Motor neuron (in vitro differentiated cells): Measurements from ENCODE around the gene IGFBP4. TPM values are rescaled to one million over a fixed set of nuclear protein-coding genes. Genes with fewer than 3 reads are reported as not detected.

Source experiments
- ATAC-seq, 8 experiments: fragments of 200-7000 bp; cut with Tn5 transposase; replicated peaks in 6 of 8; 2 replicates each; pipeline ENCODE4 v1.8.0; 2021; ENCODE audit warnings: mild to moderate bottlenecking in 8 of 8, moderate library complexity in 8 of 8
- H3K27ac ChIP-seq, 2 donors: fragments of 250-450 bp; sonication (Bioruptor Pico); 2 replicates each; pipeline ENCODE4 v1.9.0; 2021; ENCODE audit warnings: antibody characterized with exemption in 2 of 2, mild to moderate bottlenecking in 2 of 2, moderate library complexity in 1 of 2
- H3K4me1 ChIP-seq, 2 donors: fragments of 250-450 bp; sonication (Bioruptor Pico); replicated peaks in 1 of 2; 2 replicates each; pipeline ENCODE4 v1.6.1; 2021; ENCODE audit warnings: antibody characterized with exemption in 2 of 2, mild to moderate bottlenecking in 2 of 2, moderate library complexity in 1 of 2
- H3K4me3 ChIP-seq, 5 donors: fragments of 250-450 bp; sonication (Bioruptor Pico); 2 replicates each; pipeline ENCODE4 v1.9.0; 2021; ENCODE audit warnings: antibody characterized with exemption in 5 of 5, mild to moderate bottlenecking in 5 of 5, moderate library complexity in 4 of 5
- WGBS, 10 experiments: fragments of 450-650 bp; shearing (Covaris generic); methylation state at CpG; one replicate each; pipeline ENCODE4 v1.0.0; 2022; 5-methylcytosine and 5-hydroxymethylcytosine counted together
- in situ Hi-C, 9 experiments: fragments of 400-800 bp; cut with MboI; loops; one replicate each; pipeline ENCODE4 v1.15.0; 2021; ENCODE audit warnings: low sequenced_read_pairs in 9 of 9, low pct_unique_long_range_greater_than_20kb in 2 of 9; ENCODE audit not compliant: unreplicated experiment in 9 of 9
- total RNA-seq, 8 experiments: library from RNA; unstranded; fragments of 300-600 nt; gene quantifications; 2 replicates each; pipeline versions ENCODE4 v1.2.3 to v1.2.4, GENCODE V29; 2022

IGFBP4 gene
- total RNA-seq, 8 experiments from 2014 or later: 2.8 to 52.0 (median 7.9) TPM

DNA sequence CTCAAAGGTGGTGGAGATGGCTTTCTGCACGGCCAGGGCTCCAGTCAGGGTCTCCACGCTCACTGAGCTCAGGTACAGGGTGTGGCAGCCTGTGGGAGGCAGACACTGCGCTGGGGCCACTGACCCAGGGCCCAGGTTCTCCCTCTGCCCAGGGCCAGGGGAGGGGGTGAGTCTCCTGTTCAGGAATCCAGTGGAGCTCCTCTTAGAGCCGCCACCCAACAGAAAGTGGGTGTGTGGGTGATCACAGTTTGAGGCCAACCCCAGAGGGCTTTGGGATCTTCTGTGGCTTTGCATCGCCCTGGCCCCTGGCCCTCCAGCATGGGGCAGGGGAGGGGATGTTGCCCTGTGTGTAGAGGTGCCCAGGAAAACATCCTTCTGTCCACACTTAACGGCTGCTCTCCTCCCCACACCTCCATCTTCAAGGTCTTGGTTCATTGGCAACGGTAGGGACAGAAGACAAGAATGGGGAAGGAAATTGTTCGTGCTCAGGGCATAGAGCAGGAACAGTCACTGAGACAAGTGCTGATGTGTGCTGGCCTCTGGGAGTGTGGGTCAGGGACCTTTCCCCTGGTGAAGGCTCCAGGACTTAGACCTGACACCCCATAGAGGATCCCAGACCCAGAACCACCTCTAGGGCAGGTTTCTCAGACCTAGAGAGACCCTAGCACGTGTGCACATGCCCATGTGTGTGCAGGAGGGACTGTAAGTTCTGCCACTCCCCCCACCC, 36.7 kb downstream of the IGFBP4 start:
- H3K4me3 ChIP-seq: no peak overlapping the region
- H3K4me1 ChIP-seq: peaks cover 3 to 9% of the 10 kb centered on the region in 2 donors
- in situ Hi-C loops: no loop called here
- H3K27ac ChIP-seq: no peak overlapping the region
- WGBS, 10 experiments: 59 to 100% (median 78%) methylated on average over 1 to 5 of the region's 9 CpGs; no CpG with 5 or more reads in 4 of the 10 experiments
- ATAC-seq: no peak

DNA sequence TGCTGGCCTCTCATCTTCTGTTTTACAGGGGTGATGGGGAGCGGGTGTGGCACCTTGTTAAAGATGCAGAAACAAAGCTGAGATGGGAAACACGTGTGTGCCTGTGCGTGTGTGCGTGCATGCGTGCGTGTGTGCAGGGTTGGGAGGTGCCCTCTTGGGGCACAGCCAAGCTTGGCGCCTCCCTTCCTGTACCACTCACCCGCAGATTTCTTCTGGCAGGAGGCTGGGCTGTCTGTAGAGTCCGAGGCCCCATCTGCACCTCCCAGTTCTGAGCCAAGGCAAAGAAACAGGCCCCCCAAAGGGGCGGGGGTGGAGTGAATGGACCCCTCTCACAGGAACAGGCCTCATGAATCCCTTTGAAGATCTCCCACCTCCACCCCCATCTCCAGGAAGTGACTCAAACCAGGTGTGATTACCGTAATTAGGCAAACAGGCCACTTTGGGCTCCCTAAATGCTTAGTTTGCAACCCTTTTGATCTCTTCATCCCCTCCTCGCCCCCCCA, 37.3 kb downstream of the IGFBP4 start:
- in situ Hi-C loops: no loop called here
- no peak overlapping the region for H3K27ac ChIP-seq
- no peak overlapping the region for H3K4me3 ChIP-seq
- WGBS, 10 experiments: 33 to 85% (median 68%) methylated on average over 1 to 5 of the region's 12 CpGs; no CpG with 5 or more reads in 6 of the 10 experiments
- peaks cover 3 to 9% of the 10 kb centered on the region in 2 donors for H3K4me1 ChIP-seq
- peak in 3 of 8 experiments; percentile 79 to 82 (median 79) for ATAC-seq

GRCh38 chr17:40481106-40481505, 37.9 kb downstream of the IGFBP4 start:
- H3K4me1 ChIP-seq: peaks cover 0 to 4% of the 10 kb centered on the region in 2 donors
- WGBS, 10 experiments: 94 to 100% (median 96%) methylated on average over 1 to 5 of the region's 7 CpGs; no CpG with 5 or more reads in 5 of the 10 experiments
- H3K27ac ChIP-seq: no peak overlapping the region
- in situ Hi-C loops: no loop called here
- no peak overlapping the region for H3K4me3 ChIP-seq
- no peak for ATAC-seq

DNA sequence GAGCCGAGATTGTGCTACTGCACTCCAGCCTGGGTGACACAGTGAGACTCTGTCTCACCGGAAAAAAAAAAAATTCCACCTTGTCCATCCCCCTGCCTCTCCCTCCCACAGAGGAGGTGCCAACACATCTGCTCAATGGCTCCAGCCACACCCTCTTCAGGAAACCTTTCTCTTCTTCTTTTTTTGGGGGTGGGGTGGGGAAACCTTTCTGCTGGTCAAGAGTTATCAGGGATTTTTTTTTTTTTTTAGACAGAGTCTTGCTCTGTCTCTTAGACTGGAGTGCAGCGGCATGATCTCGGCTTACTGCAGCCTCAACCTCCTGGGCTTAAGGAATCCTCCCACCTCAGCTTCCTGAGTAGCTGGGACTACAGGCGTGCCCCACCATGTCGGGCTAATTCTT, 39.5 kb downstream of the IGFBP4 start:
- no peak for ATAC-seq
- no peaks in the 10 kb centered on the region for H3K4me1 ChIP-seq
- H3K27ac ChIP-seq: no peak overlapping the region
- in situ Hi-C loops: no loop called here
- no peak overlapping the region for H3K4me3 ChIP-seq
- 67 to 100% (median 83%) methylated on average over 1 to 2 of the region's 6 CpGs; no CpG with 5 or more reads in 3 of the 10 experiments for WGBS, 10 experiments

DNA sequence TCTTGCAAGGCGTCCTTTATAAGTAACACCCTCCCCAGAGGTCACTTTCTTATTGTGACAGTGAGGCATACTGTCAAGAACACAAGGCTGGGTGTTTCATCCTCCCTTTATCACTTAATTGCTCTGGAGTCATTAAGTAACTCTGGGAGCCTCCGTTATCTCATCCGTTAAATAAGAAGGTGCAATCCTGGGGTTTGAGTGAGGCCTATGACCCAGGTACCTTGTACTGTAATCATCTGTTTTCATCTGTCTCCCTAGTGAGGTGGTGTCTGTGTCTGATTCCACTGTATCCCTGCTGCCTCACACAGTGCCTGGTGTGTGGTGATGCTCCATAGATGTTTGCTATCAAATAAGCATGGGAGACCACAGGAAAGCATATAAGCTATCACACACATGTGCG, 40.4 kb downstream of the IGFBP4 start:
- Histone ChIP-seq H3K27ac (no peak overlapping the region), H3K4me1 (no peaks in the 10 kb centered on the region), H3K4me3 (no peak overlapping the region)
- 33 to 100% (median 63%) methylated on average over 1 to 3 of the region's 4 CpGs; no CpG with 5 or more reads in 3 of the 10 experiments for WGBS, 10 experiments
- in situ Hi-C loops: no loop called here
- no peak for ATAC-seq

GRCh38 chr17:40484285-40484972, 41.2 kb downstream of the IGFBP4 start:
- whole genome bisulfite sequencing, 10 experiments: 60 to 100% (median 92%) methylated on average over 1 to 5 of the region's 18 CpGs; no CpG with 5 or more reads in 3 of the 10 experiments
- in situ Hi-C loops: no loop called here
- ATAC-seq: no peak
- Histone ChIP-seq H3K4me3 (no peak overlapping the region), H3K27ac (no peak overlapping the region), H3K4me1 (no peaks in the 10 kb centered on the region)

DNA sequence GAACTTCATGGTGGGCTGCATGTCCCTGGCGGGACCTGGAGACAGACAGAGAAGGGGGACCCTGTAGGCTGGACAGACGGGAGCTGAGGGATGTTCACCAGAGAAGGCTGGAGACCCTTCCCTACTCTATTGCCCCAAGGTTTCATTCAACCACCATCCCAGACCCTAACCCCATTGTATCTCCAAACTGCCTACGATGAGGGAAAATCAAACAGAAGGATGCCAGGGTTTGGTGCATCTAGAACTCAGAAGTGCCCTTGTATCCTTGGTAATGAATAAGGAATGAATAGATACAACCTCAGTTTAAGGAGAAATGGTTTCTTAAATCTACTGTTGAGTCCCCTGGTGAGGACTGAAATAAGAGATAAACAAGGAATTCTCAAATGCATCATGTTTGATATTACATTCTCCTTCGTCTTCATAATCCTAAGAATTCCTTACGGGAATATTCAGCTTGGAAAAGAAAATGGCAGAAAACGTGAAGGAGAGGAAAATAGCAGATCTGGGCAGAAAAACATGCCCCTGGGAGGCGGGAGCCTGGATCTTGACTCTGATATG, 41.8 kb downstream of the IGFBP4 start:
- in situ Hi-C loops: no loop called here
- WGBS, 10 experiments: 63 to 100% (median 78%) methylated on average over 1 to 6 of the region's 7 CpGs
- Histone ChIP-seq H3K4me1 (peaks cover 2% of the 10 kb centered on the region in 2 donors), H3K27ac (no peak overlapping the region), H3K4me3 (no peak overlapping the region)
- no peak for ATAC-seq

DNA sequence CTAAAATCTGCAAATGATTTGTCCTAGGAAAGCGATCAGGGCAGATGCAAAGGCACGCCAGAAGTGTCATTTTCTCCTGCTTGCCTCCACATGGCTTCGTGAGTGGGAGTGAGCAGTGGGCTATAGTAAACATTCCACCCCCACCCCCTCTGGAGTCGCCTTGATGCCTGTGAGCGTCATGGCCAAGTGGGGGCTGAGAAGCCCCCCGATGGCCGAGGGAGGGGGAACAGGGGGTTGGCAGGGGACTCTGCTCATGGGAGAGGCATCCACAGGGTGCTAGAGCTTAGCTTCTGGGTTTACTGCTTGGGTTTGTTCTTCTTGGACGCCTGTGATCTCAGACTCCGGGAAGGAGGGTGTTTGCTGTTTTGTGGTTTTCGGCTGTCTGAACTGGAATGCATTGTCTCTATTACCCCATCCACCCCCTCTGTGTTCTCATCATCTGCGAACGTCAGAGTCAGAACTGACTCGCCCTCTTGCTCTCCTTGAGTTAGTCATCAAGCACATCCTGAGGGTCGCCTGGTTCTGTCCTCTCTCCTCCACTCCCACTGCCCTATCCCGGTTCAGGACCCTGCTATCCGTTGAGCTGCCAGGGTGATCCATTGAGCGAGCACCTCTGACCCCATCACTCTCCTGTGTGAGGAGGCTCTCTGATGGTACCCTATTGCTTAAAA, 42.7 kb downstream of the IGFBP4 start:
- ATAC-seq: peak; percentile 14 to 94 (median 76)
- no peak overlapping the region for H3K4me3 ChIP-seq
- peaks cover 10 to 11% of the 10 kb centered on the region in 2 donors for H3K4me1 ChIP-seq
- WGBS, 10 experiments: 1 to 81% (median 40%) methylated on average over 2 to 6 of the region's 17 CpGs; no CpG with 5 or more reads in 3 of the 10 experiments
- in situ Hi-C loops: no loop called here
- no peak overlapping the region for H3K27ac ChIP-seq

- WGBS, 10 experiments: 10 to 97% (median 79%) methylated on average over 1 to 10 of the region's 12 CpGs
- Histone ChIP-seq H3K27ac (no peak overlapping the region), H3K4me1 (peaks cover 10 to 11% of the 10 kb centered on the region in 2 donors), H3K4me3 (no peak overlapping the region)
- ATAC-seq: peak in 2 of 8 experiments; percentile 6 to 30
- in situ Hi-C loops: no loop called here
Observed at GRCh38 chr17:40486522-40487370, 43.5 kb downstream of the IGFBP4 start.

DNA sequence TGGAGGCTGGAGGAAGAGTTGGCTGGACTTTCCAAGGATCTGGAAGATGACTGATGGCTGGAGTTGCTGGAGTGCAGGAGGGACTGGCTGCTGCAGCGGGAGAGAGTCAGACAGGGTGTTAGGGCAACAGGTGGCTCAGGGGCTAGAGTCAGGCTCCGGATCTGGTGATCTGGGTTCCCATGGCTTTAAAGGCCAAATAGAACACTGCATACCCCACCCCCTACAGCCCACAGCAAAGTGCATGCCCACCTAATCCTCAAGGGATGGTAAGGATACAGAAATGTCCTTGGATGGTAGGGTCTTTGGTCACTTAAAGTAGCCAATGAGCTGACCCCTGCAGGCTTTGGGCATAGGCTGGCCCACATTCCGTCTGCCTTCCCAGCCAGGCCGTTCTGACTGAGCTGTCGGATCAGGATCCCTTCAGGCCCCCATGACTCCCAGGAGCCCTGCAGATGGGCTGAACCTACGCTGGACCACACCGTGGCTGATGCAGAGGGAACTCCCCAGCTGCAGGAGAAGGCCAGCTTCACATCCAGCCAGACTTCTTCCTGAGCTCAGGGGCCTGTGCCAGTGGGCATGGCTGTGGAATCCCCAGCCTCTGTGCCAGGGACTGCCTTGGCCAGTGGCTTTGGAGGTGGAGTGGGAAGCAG, 44.2 kb downstream of the IGFBP4 start:
- 60 to 100% (median 80%) methylated on average over 1 to 4 of the region's 7 CpGs; no CpG with 5 or more reads in 7 of the 10 experiments for WGBS, 10 experiments
- ATAC-seq: no peak
- H3K4me1 ChIP-seq: peaks cover 10 to 11% of the 10 kb centered on the region in 2 donors
- no peak overlapping the region for H3K4me3 ChIP-seq
- H3K27ac ChIP-seq: no peak overlapping the region
- in situ Hi-C loops: no loop called here

DNA sequence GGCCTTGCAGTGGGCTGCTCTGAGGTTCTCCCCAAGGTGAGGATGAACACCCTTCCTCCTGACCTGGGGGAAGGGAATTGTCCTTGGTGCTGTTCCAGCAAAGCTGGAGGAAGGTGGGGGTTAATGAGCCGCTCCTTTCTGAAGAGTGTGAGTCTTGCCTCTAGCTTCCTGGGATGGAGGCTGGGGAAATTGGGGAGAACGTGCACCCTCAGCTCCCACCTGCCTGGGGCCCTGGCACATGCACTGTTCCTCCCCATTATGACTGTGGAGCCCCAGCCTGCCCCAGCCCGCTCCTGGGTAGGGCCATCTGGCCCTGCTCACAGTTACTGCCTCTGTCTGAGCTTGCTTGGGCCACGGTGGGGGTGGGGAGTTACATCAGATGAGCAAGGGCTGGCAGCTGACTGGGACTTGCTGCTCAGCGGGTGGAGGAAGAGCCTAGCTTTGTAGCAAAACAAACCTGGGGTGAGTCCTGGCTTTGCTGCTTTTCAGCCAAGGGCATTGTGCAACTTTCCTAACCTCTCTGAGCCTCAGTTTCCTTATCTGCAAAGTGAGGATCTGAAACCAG, 47.1 kb downstream of the IGFBP4 start:
- Histone ChIP-seq H3K4me3 (no peak overlapping the region), H3K4me1 (peaks cover 10 to 11% of the 10 kb centered on the region in 2 donors), H3K27ac (no peak overlapping the region)
- in situ Hi-C loops: no loop called here
- peak in 7 of 8 experiments; percentile 7 to 95 (median 95) for ATAC-seq
- 16 to 33% (median 20%) methylated on average over 1 to 2 of the region's 5 CpGs; no CpG with 5 or more reads in 7 of the 10 experiments for WGBS, 10 experiments
